ENCODE measurements around the gene ZNF436. TPM values are rescaled to one million over a fixed set of nuclear protein-coding genes. Genes with fewer than 3 reads are reported as not detected.

The ZNF436 gene
- total and polyA plus RNA-seq, 2 of the 13 experiments (the other 11 are each of a cell fraction or from before 2014, with no cell fraction given) = 4.3 to 9.9 TPM

GRCh38 chr1:23337869-23338268 lies 31.8 kb downstream of the ZNF436 start:
- H3K4me1 ChIP-seq (ENCODE audit: insufficient read depth, low read length) = peaks cover 48% of the 10 kb centered on the region
- FAIRE-seq (no peak), ATAC-seq (peak; percentile 78), DNase-seq (ENCODE audit: low spot score) (no peak)
- H3K79me2 ChIP-seq (ENCODE audit: insufficient read depth, low read length) = peaks cover 79% of the 10 kb centered on the region
- H3K4me2 ChIP-seq (ENCODE audit: low read depth, low read length) = no peak overlapping the region
- H2AFZ ChIP-seq (ENCODE audit: low read length) = no peak overlapping the region
- no peak overlapping the region for H3K4me3 ChIP-seq (replicated peaks in 1 of 3; ENCODE audit: insufficient read depth in 1 of 3, low read depth in 2 of 3, low read length in 3 of 3)
- H3K9ac ChIP-seq (ENCODE audit: insufficient read depth, low read depth, low read length) = no peak overlapping the region
- H3K9me3 ChIP-seq (ENCODE audit: low read length) = no peaks in the 10 kb centered on the region
- H3K27me3 ChIP-seq (ENCODE audit: control insufficient read depth in 1 of 2, insufficient read depth in 2 of 2, low read length in 2 of 2) = no peaks in the 10 kb centered on the region; a peak in 1 of 5 replicates
- POLR2A ChIA-PET = no interaction called here
- H4K20me1 ChIP-seq (ENCODE audit: insufficient read depth, low read length) = peaks cover 70% of the 10 kb centered on the region
- no TSS peak for BruUV-seq (replicated peaks)
- H3K27ac ChIP-seq (ENCODE audit: extremely low read length, insufficient read depth, low read length) = peak overlapping the region; percentile 33
- CTCF ChIA-PET (ENCODE audit: low intra/inter-chr PET ratio, low total read pairs) = no interaction called here
- in situ Hi-C loops (cut with HindIII; ENCODE audit: extremely low pct_ligation_motif_present, low pct_unique_long_range_greater_than_20kb) (no loop called here), intact Hi-C loops (cut with micrococcal nuclease; ENCODE audit: unreplicated experiment) (no loop called here)
- 71% methylated on average over 2 of the region's 2 CpGs for WGBS (ENCODE audit: low lambda C conversion rate)
- H3K36me3 ChIP-seq (replicated peaks in 1 of 2; ENCODE audit: control insufficient read depth in 1 of 2, insufficient read depth in 2 of 2, low read length in 2 of 2) = peaks cover 3 to 29% of the 10 kb centered on the region in 2 experiments; a peak in 4 of 5 replicates
- TF ChIP-seq RBM22 (optimal IDR thresholded peaks at IDR 0.05; ENCODE audit: low read length) (peak; percentile 33), ZFP91 (CRISPR knock-in tag; IDR thresholded peaks at IDR 0.05; ENCODE audit: borderline replicate concordance) (no peak)

- no peak for FAIRE-seq
- in situ Hi-C loops (cut with HindIII; ENCODE audit: extremely low pct_ligation_motif_present, low pct_unique_long_range_greater_than_20kb) = no loop called here
- Histone ChIP-seq H3K27me3 (ENCODE audit: control insufficient read depth in 1 of 2, insufficient read depth in 2 of 2, low read length in 2 of 2) (no peaks in the 10 kb centered on the region), H2AFZ (ENCODE audit: low read length) (no peak overlapping the region), H3K9ac (ENCODE audit: insufficient read depth, low read depth, low read length) (no peak overlapping the region), H3K79me2 (ENCODE audit: insufficient read depth, low read length) (peaks cover 67% of the 10 kb centered on the region), H3K4me2 (ENCODE audit: low read depth, low read length) (no peak overlapping the region), H3K4me3 (replicated peaks in 1 of 3; ENCODE audit: insufficient read depth in 1 of 3, low read depth in 2 of 3, low read length in 3 of 3) (no peak overlapping the region), H3K36me3 (replicated peaks in 1 of 2; ENCODE audit: control insufficient read depth in 1 of 2, insufficient read depth in 2 of 2, low read length in 2 of 2) (peaks cover 14 to 74% of the 10 kb centered on the region in 2 experiments), H3K9me3 (ENCODE audit: low read length) (no peaks in the 10 kb centered on the region), H3K27ac (ENCODE audit: extremely low read length, insufficient read depth, low read length) (no peak overlapping the region), H4K20me1 (ENCODE audit: insufficient read depth, low read length) (peaks cover 21% of the 10 kb centered on the region), H3K4me1 (ENCODE audit: insufficient read depth, low read length) (0 out of 2 replicates have a peak, but pooled peaks cover 8% of the 10 kb centered on the region)
- 96% methylated on average over 8 of the region's 8 CpGs for WGBS (ENCODE audit: low lambda C conversion rate)
- BruUV-seq (replicated peaks) = no TSS peak
- ChIA-PET POLR2A (interaction anchor here (2.6 kb wide), 1 partner anchor 36 kb away, joined by 8 read pairs; no protein-coding TSS in a partner anchor), CTCF (ENCODE audit: low intra/inter-chr PET ratio, low total read pairs) (no interaction called here)
- no peak for ATAC-seq
- DNase-seq (ENCODE audit: low spot score) = no peak
- intact Hi-C loops (cut with micrococcal nuclease; ENCODE audit: unreplicated experiment) = no loop called here
- TF ChIP-seq ZNF362 (CRISPR knock-in tag; IDR thresholded peaks at IDR 0.05; ENCODE audit: borderline replicate concordance) (no peak; the same call in 1 of the 2 replicates), AKNA (CRISPR knock-in tag; IDR thresholded peaks at IDR 0.05; ENCODE audit: borderline replicate concordance) (no peak), ZNF20 (CRISPR knock-in tag; IDR thresholded peaks at IDR 0.05) (no peak), ZNF382 (CRISPR knock-in tag; IDR thresholded peaks at IDR 0.05; ENCODE audit: borderline replicate concordance) (no peak), ZBTB1 (CRISPR knock-in tag; IDR thresholded peaks at IDR 0.05; ENCODE audit: borderline replicate concordance) (no peak)
Observed at GRCh38 chr1:23331713-23332112, 37.9 kb downstream of the ZNF436 start.

Measured in HepG2 (cell line).